SK-N-MC (cell line): Measurements from ENCODE around the gene FBH1.
"Not testable (repeated sequence)": the region's sequence is repeated elsewhere in the genome, so short reads cannot be mapped to it uniquely, and the experiment has no call there.

Experiments
- DNase-seq: peaks from one replicate; pipeline ENCODE4 v3.0.0-alpha.2; 2011; ENCODE audit warnings: low read depth, low spot score
- H3K27ac ChIP-seq: fragments of 200-600 bp; sonication (generic); 2 replicates; pipeline ENCODE4 v1.5.1; 2016; ENCODE audit warnings: mixed run types
- H3K36me3 ChIP-seq: fragments of 200-600 bp; sonication (generic); 2 replicates; pipeline ENCODE4 v1.6.1; 2017; ENCODE audit warnings: antibody characterized with exemption, low read length, mixed read lengths; ENCODE audit not compliant: insufficient read depth
- H3K4me3 ChIP-seq: fragments of 200-600 bp; sonication (generic); 2 replicates; pipeline ENCODE4 v1.5.1; 2016
- H3K9ac ChIP-seq: fragments of 200-600 bp; sonication (generic); 2 replicates; pipeline ENCODE4 v1.8.0; 2017; ENCODE audit warnings: mixed run types, mixed read lengths; ENCODE audit not compliant: insufficient read length
- H3K9me3 ChIP-seq: fragments of 200-600 bp; sonication (generic); 2 replicates; pipeline ENCODE4 v1.6.1; 2017; ENCODE audit warnings: low read depth, mild to moderate bottlenecking, antibody characterized with exemption, low read length, moderate library complexity, mixed read lengths
- EZH2 ChIP-seq: fragments of 200-600 bp; sonication (generic); IDR thresholded peaks from one replicate; pipeline ENCODE4 v1.6.1; 2017; ENCODE audit warnings: antibody characterized with exemption
- FOXP2 ChIP-seq: optimal IDR thresholded peaks from 2 replicates; pipeline ENCODE3; 2011; ENCODE audit warnings: mild to moderate bottlenecking, moderate library complexity; ENCODE audit not compliant: insufficient read depth; ENCODE audit errors: extremely low read length, control extremely low read depth
- POLR2AphosphoS5 ChIP-seq: IDR thresholded peaks from 2 replicates; pipeline ENCODE4 v1.6.1; 2012; ENCODE audit warnings: mild to moderate bottlenecking, low read depth, low read length, borderline replicate concordance

Gene FBH1

DNA sequence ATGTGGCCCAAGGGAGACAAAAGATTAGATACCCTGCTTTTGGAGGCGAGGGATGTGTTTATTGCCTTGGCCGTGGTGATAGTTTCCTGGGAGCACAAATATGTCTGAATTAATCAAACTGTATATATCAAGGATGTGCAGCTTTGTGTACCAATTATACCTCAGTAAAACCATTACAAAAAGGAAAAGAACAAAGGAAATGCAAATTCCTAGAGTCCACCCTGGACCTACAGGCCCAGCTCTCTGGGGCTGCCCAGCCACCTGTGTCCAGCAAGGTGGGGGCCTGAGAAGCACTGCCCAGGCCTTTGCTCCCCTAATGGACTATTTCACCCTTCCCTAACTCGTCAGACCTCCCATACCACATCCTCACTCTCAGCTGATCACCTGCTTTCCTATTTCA lies 20.9 kb upstream of the FBH1 start:
- Histone ChIP-seq H3K4me3 (no peak overlapping the region), H3K36me3 (no peaks in the 10 kb centered on the region), H3K9me3 (no peaks in the 10 kb centered on the region), H3K9ac (no peak overlapping the region), H3K27ac (no peak overlapping the region)
- TF ChIP-seq POLR2AphosphoS5: no peak
- no peak for DNase-seq

DNA sequence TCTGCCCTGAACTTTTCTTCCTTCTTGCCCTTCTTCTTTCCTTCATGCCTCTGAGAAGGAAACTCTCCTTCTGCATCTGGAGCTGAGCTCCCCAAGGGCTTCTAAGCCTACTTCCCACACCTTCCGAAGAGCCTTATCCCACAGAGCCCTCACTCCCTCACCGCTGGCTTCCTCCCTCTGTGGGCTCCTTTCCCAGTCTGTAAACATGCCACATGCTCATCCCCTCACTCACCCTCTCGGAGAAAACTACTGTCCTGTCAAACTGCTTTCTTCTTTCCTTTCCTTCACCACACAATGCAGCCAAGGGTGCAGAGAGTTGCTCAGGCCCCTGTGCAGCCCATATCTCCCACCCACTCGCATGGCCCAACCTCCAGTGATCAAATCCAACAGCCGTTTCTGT lies 18.4 kb upstream of the FBH1 start:
- no peak overlapping the region for H3K27ac ChIP-seq
- TF ChIP-seq POLR2AphosphoS5 (no peak), FOXP2 (no peak), EZH2 (no peak)
- DNase-seq: no peak
- no peak overlapping the region for H3K4me3 ChIP-seq
- no peaks in the 10 kb centered on the region for H3K36me3 ChIP-seq
- H3K9ac ChIP-seq: no peak overlapping the region
- H3K9me3 ChIP-seq: no peaks in the 10 kb centered on the region

DNA sequence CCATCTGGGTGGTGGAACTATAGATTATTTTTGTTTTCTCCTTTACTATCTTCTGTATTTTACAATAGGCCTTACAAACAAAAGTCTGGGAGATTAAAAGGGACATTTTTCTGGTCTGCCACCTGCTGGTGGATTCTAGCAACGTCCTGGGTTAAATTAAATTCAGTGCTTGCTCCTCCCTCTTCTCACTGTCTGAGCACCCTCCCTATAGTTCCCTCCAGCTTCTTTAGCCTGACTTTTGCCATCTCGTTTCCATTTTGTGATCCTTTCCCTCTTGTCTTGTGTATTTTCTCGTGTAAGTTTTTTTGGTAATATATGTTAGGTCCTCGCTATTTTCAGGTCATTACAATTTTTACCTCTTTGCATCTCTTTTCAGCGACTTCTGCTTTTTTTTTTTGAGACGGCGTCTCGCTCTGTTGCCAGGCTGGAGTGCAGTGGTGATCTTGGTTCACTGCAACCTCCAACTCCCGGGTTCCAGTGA lies 16.5 kb upstream of the FBH1 start:
- peaks cover 5% of the 10 kb centered on the region for H3K36me3 ChIP-seq
- H3K27ac ChIP-seq: no peak overlapping the region
- no peak overlapping the region for H3K9ac ChIP-seq
- no peak overlapping the region for H3K4me3 ChIP-seq
- H3K9me3 ChIP-seq: no peaks in the 10 kb centered on the region
- TF ChIP-seq FOXP2 (no peak), POLR2AphosphoS5 (no peak), EZH2 (no peak)
- DNase-seq: peak; percentile 34

- peak; percentile 45 for DNase-seq
- Histone ChIP-seq H3K4me3 (peak overlapping the region; percentile 55), H3K9me3 (no peaks in the 10 kb centered on the region), H3K27ac (peak overlapping the region; percentile 82), H3K36me3 (peaks cover 5% of the 10 kb centered on the region), H3K9ac (no peak overlapping the region)
- no peak for TF ChIP-seq FOXP2
- no peak for TF ChIP-seq EZH2
- TF ChIP-seq POLR2AphosphoS5: no peak
These were observed 13.8 kb upstream of the FBH1 start for GRCh38 chr10:5876181-5876768.

GRCh38 chr10:5877041-5877440 lies 13.0 kb upstream of the FBH1 start:
- H3K9ac ChIP-seq, H3K9me3 ChIP-seq, DNase-seq, H3K36me3 ChIP-seq: not testable (repeated sequence)
- Histone ChIP-seq H3K4me3 (peak overlapping the region; percentile 55), H3K27ac (peak overlapping the region; percentile 82)

- no peak overlapping the region for H3K4me3 ChIP-seq
- no peak overlapping the region for H3K9ac ChIP-seq
- TF ChIP-seq EZH2 (no peak), FOXP2 (no peak), POLR2AphosphoS5 (no peak)
- no peak for DNase-seq
- no peaks in the 10 kb centered on the region for H3K9me3 ChIP-seq
- H3K27ac ChIP-seq: no peak overlapping the region
- H3K36me3 ChIP-seq: peaks cover 3% of the 10 kb centered on the region; the same call in 1 of the 2 replicates
These were observed 7.1 kb upstream of the FBH1 start for GRCh38 chr10:5882961-5883360.

- TF ChIP-seq FOXP2 (no peak), EZH2 (no peak), POLR2AphosphoS5 (no peak)
- no peak for DNase-seq
- peaks cover 3% of the 10 kb centered on the region; the same call in 1 of the 2 replicates for H3K36me3 ChIP-seq
These were observed 4.4 kb upstream of the FBH1 start for GRCh38 chr10:5885619-5886018.

DNA sequence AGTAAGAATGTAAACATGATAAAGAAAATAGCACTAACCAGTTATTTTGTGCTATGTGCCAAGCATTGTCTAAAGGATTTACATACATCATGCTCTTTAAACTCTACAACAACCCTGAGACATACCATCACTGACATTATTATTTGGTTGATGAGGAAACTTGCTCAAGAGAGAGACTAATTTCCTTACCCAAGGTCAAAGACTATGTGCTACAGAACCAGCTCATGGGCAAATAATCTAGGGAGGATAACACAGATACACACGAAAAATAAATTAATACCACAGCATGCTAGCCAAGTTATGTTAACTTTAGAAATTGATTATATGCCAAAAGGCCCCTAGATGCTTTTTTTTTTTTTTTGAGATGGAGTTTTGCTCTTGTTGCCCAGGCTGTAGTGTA lies 3.0 kb upstream of the FBH1 start:
- Histone ChIP-seq H3K4me3 (no peak overlapping the region), H3K9me3 (no peaks in the 10 kb centered on the region), H3K27ac (no peak overlapping the region), H3K36me3 (peaks cover 3% of the 10 kb centered on the region; the same call in 1 of the 2 replicates), H3K9ac (no peak overlapping the region)
- no peak for TF ChIP-seq POLR2AphosphoS5
- no peak for TF ChIP-seq EZH2
- no peak for TF ChIP-seq FOXP2
- DNase-seq: no peak

More at GRCh38 chr10:5885619-5886018, 4.4 kb upstream of the FBH1 start:
- H3K9ac ChIP-seq: no peak overlapping the region
- no peaks in the 10 kb centered on the region for H3K9me3 ChIP-seq
- no peak overlapping the region for H3K4me3 ChIP-seq
- no peak overlapping the region for H3K27ac ChIP-seq

GRCh38 chr10:5887641-5888040 lies 2.4 kb upstream of the FBH1 start:
- TF ChIP-seq EZH2 (no peak), FOXP2 (no peak)
- Histone ChIP-seq H3K9me3 (no peaks in the 10 kb centered on the region), H3K9ac (no peak overlapping the region), H3K36me3 (peaks cover 3% of the 10 kb centered on the region; the same call in 1 of the 2 replicates), H3K27ac (no peak overlapping the region), H3K4me3 (no peak overlapping the region)
- DNase-seq: no peak
